K562 (cell line): ENCODE measurements around the gene TMEM247. TPM values are rescaled to one million over a fixed set of nuclear protein-coding genes. Genes with fewer than 3 reads are reported as not detected.

ENCODE experiments used
- ATAC-seq: fragments of 200-7000 bp; cut with Tn5 transposase; 3 replicates; pipeline ENCODE4 v1.9.1; 2020; ENCODE audit warnings: moderate library complexity
- BruUV-seq: library from RNA; stranded (reverse); fragments of 400-500 nt; replicated peaks from 2 replicates; lab custom pipeline; 2021; lab: Mats Ljungman, UMichigan
- CTCF ChIA-PET: fragments of 300-600 bp; formaldehyde crosslinking; extraction: SDS; loops from one replicate; lab custom pipeline; 2021; ENCODE audit warnings: low intra/inter-chr PET ratio; lab: Yijun Ruan, JAX
- POLR2A ChIA-PET: fragments of 300-600, 350-650 bp; sonication (Branson Sonifier 250); formaldehyde crosslinking; extraction: SDS; loops from one replicate; lab custom pipeline; 2021; ENCODE audit warnings: antibody characterized with exemption, inconsistent platforms; lab: Yijun Ruan, JAX
- DNase-seq, 4 experiments: peaks; one replicate each; pipeline versions ENCODE4 v3.0.0 to v3.0.0-alpha.2; 2011 to 2018; ENCODE audit warnings: low spot score in 3 of 4, mixed read lengths in 3 of 4; ENCODE audit errors: extremely low read depth in 1 of 4
- FAIRE-seq: peaks from 2 replicates; lab custom pipeline; 2011; peaks lifted over from hg19 to GRCh38; lab: Jason Lieb, UNC
- H2AFZ ChIP-seq: 2 replicates; pipeline ENCODE4 v1.6.0; 2011; ENCODE audit warnings: low read depth, low read length, control low read depth, inconsistent platforms
- H3K27ac ChIP-seq: fragments of 200-600 bp; 3 replicates; pipeline ENCODE4 v1.8.0; 2011; ENCODE audit warnings: low read depth, mild to moderate bottlenecking, control low read depth, inconsistent platforms, low read length, moderate library complexity, mixed read lengths; ENCODE audit errors: extremely low read depth
- H3K27me3 ChIP-seq, 2 experiments: fragments of 300-600 bp in 1 of 2; 2 replicates in 1 of 2; 3 replicates in 1 of 2; pipeline versions ENCODE4 v1.6.0 to v1.8.0; 2011; ENCODE audit warnings: inconsistent platforms in 2 of 2, low read length in 2 of 2, mild to moderate bottlenecking in 1 of 2, mixed read lengths in 1 of 2, moderate library complexity in 1 of 2; ENCODE audit not compliant: control insufficient read depth in 2 of 2, insufficient read depth in 2 of 2
- H3K36me3 ChIP-seq: fragments of 300-600 bp; 3 replicates; pipeline ENCODE4 v1.8.0; 2011; ENCODE audit warnings: mild to moderate bottlenecking, low read length, inconsistent platforms; ENCODE audit not compliant: control insufficient read depth, insufficient read depth
- H3K4me1 ChIP-seq, 2 experiments: fragments of 200-600 bp in 1 of 2; replicated peaks in 1 of 2; 2 replicates in 1 of 2; 3 replicates in 1 of 2; pipeline versions ENCODE4 v1.5.1 to v1.8.0; 2011; ENCODE audit warnings: inconsistent platforms in 2 of 2, low read length in 2 of 2, mild to moderate bottlenecking in 1 of 2, mixed read lengths in 1 of 2, moderate library complexity in 1 of 2; ENCODE audit not compliant: control insufficient read depth in 2 of 2, insufficient read depth in 2 of 2
- H3K4me2 ChIP-seq: 2 replicates; pipeline ENCODE4 v1.6.1; 2011; ENCODE audit warnings: low read length, control low read depth, inconsistent platforms, mixed read lengths; ENCODE audit not compliant: insufficient read depth
- H3K4me3 ChIP-seq: fragments of 200-600 bp; sonication (generic), shearing (Covaris generic); 2 replicates; pipeline ENCODE4 v1.5.1; 2016; ENCODE audit warnings: control low read depth, inconsistent platforms
- H3K79me2 ChIP-seq: fragments of 200-600 bp; 3 replicates; pipeline ENCODE4 v1.8.0; 2011; ENCODE audit warnings: low read length, inconsistent platforms; ENCODE audit not compliant: control insufficient read depth, insufficient read depth
- H3K9ac ChIP-seq, 2 experiments: 2 replicates each; pipeline versions ENCODE4 v1.6.0 to v1.6.1; 2011; ENCODE audit warnings: low read depth in 2 of 2, low read length in 2 of 2, control low read depth in 1 of 2, inconsistent platforms in 1 of 2, mild to moderate bottlenecking in 1 of 2, mixed read lengths in 1 of 2; ENCODE audit not compliant: insufficient read depth in 1 of 2
- H3K9me1 ChIP-seq: one replicate; pipeline ENCODE4 v1.6.0; 2011; ENCODE audit warnings: inconsistent platforms, mild to moderate bottlenecking, low read length, moderate library complexity; ENCODE audit not compliant: control insufficient read depth, insufficient read depth
- H3K9me3 ChIP-seq: replicated peaks from 2 replicates; pipeline ENCODE4 v1.5.1; 2011; ENCODE audit warnings: low read depth, low read length, inconsistent platforms; ENCODE audit not compliant: control insufficient read depth, insufficient read depth
- H4K20me1 ChIP-seq: replicated peaks from 2 replicates; pipeline ENCODE4 v1.6.1; 2011; ENCODE audit warnings: low read length, inconsistent platforms, mixed read lengths; ENCODE audit not compliant: control insufficient read depth, insufficient read depth
- JUND ChIP-seq, 2 experiments: IDR thresholded peaks; 2 replicates in 1 of 2; 3 replicates in 1 of 2; pipeline ENCODE4 v1.6.1; 2011; ENCODE audit warnings: borderline replicate concordance in 2 of 2, low read depth in 2 of 2, low read length in 2 of 2, improper control_type of control experiment in 1 of 2, missing biosample characterization in 1 of 2, missing genetic modification characterization in 1 of 2, missing genetic modification reagents in 1 of 2
- LEF1 ChIP-seq: fragments of 450-650 bp; IDR thresholded peaks from 2 replicates; pipeline ENCODE4 v1.6.1; 2016; ENCODE audit warnings: mild to moderate bottlenecking
- POLR3A ChIP-seq: IDR thresholded peaks from 2 replicates; pipeline ENCODE4 v1.6.1; 2011; ENCODE audit warnings: borderline replicate concordance, mild to moderate bottlenecking, moderate library complexity; ENCODE audit not compliant: insufficient read length, insufficient read depth; ENCODE audit errors: extremely low read depth
- TBL1XR1 ChIP-seq, 2 experiments: IDR thresholded peaks; 2 replicates each; pipeline ENCODE4 v1.6.1; 2012; ENCODE audit warnings: improper control_type of control experiment in 2 of 2, low read length in 2 of 2, mild to moderate bottlenecking in 1 of 2
- TBP ChIP-seq: optimal IDR thresholded peaks from 2 replicates; pipeline ENCODE3; 2011; ENCODE audit warnings: low read depth, low read length, improper control_type of control experiment
- ZHX1 ChIP-seq: fragments of 150-350 bp; conservative IDR thresholded peaks from 2 replicates; pipeline ENCODE4 v1.6.1; 2014; ENCODE audit warnings: low read length
- in situ Hi-C: fragments of 300-500 bp; cut with MboI; formaldehyde crosslinking; loops from 4 replicates; pipeline ENCODE4 v1.15.0; 2018; ENCODE audit warnings: inconsistent platforms, mixed read lengths
- intact Hi-C: fragments of 100-400 bp; cut with micrococcal nuclease; formaldehyde crosslinking; loops from 2 replicates; pipeline ENCODE4 v1.14.2; 2022
- polyA plus RNA-seq, 8 experiments: library from polyadenylated mRNA; depleted of rRNA in 4 of 8; stranded (reverse) in 5 of 8; unstranded in 3 of 8; fragments of >200 nt; fragmentation: Nextera tagmentation in 2 of 8; fragmentation: Illumina TruSeq in 1 of 8; extraction: Ambion mirVana in 2 of 8; extraction: Trizol in 1 of 8; gene quantifications; 2 replicates each; pipeline versions ENCODE4 v1.2.1 to v1.2.3, GENCODE V29; 2011 to 2014; ENCODE audit warnings: inconsistent platforms in 1 of 8, missing spikeins in 1 of 8
- total RNA-seq, 7 experiments: library from RNA; depleted of rRNA in 6 of 7; stranded (reverse); fragments of >200 nt in 6 of 7; fragmentation: Illumina TruSeq in 2 of 7; extraction: Trizol in 2 of 7; gene quantifications; 2 replicates each; pipeline versions ENCODE4 v1.2.1 to v1.2.3, GENCODE V29; 2011 to 2021; ENCODE audit warnings: low replicate concordance in 1 of 7
- TF ChIP-seq, protein P1 (sequence below): fragments of 450-650 bp; IDR thresholded peaks from 2 replicates; pipeline ENCODE4 v1.6.1; 2014; ENCODE audit warnings: low read depth, mild to moderate bottlenecking, moderate library complexity, borderline replicate concordance

TMEM247 gene
- total and polyA plus RNA-seq, 9 of the 15 experiments (the other 6 are each of a cell fraction or from before 2014, with no cell fraction given) = 0.24 to 4.7 (median 3.1) TPM

DNA sequence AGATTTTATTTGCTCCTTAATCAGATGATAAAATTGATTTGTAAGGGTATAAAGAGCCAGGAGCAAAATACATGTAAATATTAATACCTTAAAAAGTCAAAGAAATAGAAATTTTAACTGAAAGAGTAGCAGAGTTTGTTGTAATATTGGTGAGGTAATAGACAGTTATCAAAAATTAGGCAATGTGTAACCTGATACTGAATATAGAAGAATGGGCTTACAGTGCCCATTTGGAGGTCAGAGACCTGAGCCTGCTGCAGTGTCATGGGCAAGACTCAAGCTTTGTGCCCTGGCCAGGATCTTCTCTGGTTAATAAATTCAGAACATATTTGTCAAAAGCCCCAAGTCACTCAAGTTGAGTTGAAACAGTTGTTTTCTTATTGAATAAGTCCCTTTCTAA lies 29.7 kb upstream of the TMEM247 start:
- no peaks in the 10 kb centered on the region; the same call in 1 of the 2 replicates for H4K20me1 ChIP-seq
- intact Hi-C loops = no loop called here
- no TSS peak for BruUV-seq
- FAIRE-seq = no peak
- no peaks in the 10 kb centered on the region for H3K9me1 ChIP-seq
- ChIA-PET CTCF (no interaction called here), POLR2A (interaction anchor here (1.2 kb wide), 1 partner anchor 13 kb away, joined by 4 read pairs; no protein-coding TSS in a partner anchor)
- no peak overlapping the region for H3K4me3 ChIP-seq
- DNase-seq = no peak
- in situ Hi-C loops = no loop called here
- H3K36me3 ChIP-seq = peaks cover 11% of the 10 kb centered on the region; the same call in 2 of the 3 replicates
- H3K79me2 ChIP-seq = peaks cover 10% of the 10 kb centered on the region; the same call in 1 of the 3 replicates
- H3K4me2 ChIP-seq = no peak overlapping the region
- H3K27ac ChIP-seq = no peak overlapping the region
- no peak overlapping the region for H2AFZ ChIP-seq
- no peaks in the 10 kb centered on the region for H3K27me3 ChIP-seq
- no peak for ATAC-seq
- no peaks in the 10 kb centered on the region for H3K4me1 ChIP-seq
- TF ChIP-seq, protein P1, sequence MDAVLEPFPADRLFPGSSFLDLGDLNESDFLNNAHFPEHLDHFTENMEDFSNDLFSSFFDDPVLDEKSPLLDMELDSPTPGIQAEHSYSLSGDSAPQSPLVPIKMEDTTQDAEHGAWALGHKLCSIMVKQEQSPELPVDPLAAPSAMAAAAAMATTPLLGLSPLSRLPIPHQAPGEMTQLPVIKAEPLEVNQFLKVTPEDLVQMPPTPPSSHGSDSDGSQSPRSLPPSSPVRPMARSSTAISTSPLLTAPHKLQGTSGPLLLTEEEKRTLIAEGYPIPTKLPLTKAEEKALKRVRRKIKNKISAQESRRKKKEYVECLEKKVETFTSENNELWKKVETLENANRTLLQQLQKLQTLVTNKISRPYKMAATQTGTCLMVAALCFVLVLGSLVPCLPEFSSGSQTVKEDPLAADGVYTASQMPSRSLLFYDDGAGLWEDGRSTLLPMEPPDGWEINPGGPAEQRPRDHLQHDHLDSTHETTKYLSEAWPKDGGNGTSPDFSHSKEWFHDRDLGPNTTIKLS = no peak
- TF ChIP-seq POLR3A (no peak), LEF1 (no peak), ZHX1 (no peak), JUND (IDR thresholded peaks at IDR 0.05; ENCODE audit: borderline replicate concordance, low read depth, low read length) (no peak), JUND (tag; IDR thresholded peaks at IDR 0.05; ENCODE audit: borderline replicate concordance, low read depth, low read length) (no peak), TBP (no peak), TBL1XR1 (IDR thresholded peaks at IDR 0.05; ENCODE audit: low read length in 2 of 2) (no peak)
- no peak overlapping the region for H3K9ac ChIP-seq
- H3K9me3 ChIP-seq = no peaks in the 10 kb centered on the region
